ENCODE measurements around the gene LRRC75A. TPM values are rescaled to one million over a fixed set of nuclear protein-coding genes. Genes with fewer than 3 reads are reported as not detected.
A peak's percentile ranks its signal among the peaks of the same experiment; 100 is the strongest.

LRRC75A gene
- total RNA-seq, 2 experiments from 2014 or later: 0.69 to 0.79 TPM

DNA sequence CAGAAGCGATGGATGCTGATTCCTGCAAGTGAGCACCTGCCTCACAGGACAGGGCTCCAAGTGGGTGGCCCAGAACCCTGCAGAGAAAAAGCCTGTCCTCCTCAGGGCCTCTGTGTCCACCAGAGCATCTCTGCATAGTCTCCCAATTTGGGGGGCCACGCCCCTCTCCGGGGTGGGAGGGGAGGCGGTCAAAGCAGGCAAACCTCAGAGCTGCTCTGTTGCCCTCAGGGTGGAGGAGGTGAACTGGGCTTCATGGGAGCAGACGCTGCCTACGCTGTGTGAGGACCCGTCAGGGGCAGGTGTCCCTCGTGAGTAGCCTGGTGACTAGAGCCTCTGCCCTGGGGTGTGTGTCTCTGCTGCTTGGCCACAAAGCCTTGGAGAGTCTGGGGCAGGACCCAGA is 57.3 kb downstream of the LRRC75A start:
- no peaks in the 10 kb centered on the region for H3K9me3 Mint-ChIP-seq
- H3K27me3 Mint-ChIP-seq (ENCODE audit: low read depth): no peaks in the 10 kb centered on the region
- no peak for DNase-seq
- H3K4me1 Mint-ChIP-seq (ENCODE audit: low read depth): peaks cover 14% of the 10 kb centered on the region
- peaks cover 11% of the 10 kb centered on the region for H3K36me3 Mint-ChIP-seq (ENCODE audit: low read depth)
- no peak overlapping the region for H3K27ac Mint-ChIP-seq
- no peak overlapping the region for H3K4me3 Mint-ChIP-seq
- CTCF ChIA-PET: no interaction called here
- intact Hi-C loops (cut with micrococcal nuclease): loop anchor here (5.0 kb wide), 4 partner anchors 72 to 218 kb away; partner anchors contain the start of gene ZNF624

DNA sequence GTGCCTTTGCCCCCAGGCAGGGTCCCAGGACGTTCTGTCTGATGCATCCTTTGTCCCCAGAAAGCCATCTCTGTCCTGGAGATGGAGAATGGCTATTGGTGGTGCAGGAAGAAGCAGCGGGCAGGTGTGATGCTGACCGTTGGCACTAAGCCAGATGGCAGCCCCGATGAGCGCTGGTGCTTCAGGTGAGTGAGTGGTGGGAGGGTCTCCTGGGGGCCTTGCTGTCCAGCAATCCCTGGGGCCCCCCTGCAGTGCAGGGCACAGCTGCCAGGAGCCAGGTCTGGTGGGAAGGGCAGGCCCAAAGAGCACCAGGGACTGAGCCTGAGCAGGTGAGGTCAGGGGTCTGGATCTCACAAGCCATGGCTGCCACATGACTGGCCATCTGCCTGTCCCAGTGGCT is 58.5 kb downstream of the LRRC75A start:
- Mint-ChIP-seq H3K4me1 (ENCODE audit: low read depth) (peaks cover 14% of the 10 kb centered on the region), H3K4me3 (no peak overlapping the region), H3K27me3 (ENCODE audit: low read depth) (no peaks in the 10 kb centered on the region), H3K9me3 (no peaks in the 10 kb centered on the region), H3K27ac (no peak overlapping the region), H3K36me3 (ENCODE audit: low read depth) (peaks cover 3% of the 10 kb centered on the region)
- CTCF ChIA-PET: interaction anchor here (1.4 kb wide), 1 partner anchor 103 kb away, joined by 3 read pairs; no protein-coding TSS in a partner anchor
- no peak for DNase-seq
- intact Hi-C loops (cut with micrococcal nuclease): no loop called here

DNA sequence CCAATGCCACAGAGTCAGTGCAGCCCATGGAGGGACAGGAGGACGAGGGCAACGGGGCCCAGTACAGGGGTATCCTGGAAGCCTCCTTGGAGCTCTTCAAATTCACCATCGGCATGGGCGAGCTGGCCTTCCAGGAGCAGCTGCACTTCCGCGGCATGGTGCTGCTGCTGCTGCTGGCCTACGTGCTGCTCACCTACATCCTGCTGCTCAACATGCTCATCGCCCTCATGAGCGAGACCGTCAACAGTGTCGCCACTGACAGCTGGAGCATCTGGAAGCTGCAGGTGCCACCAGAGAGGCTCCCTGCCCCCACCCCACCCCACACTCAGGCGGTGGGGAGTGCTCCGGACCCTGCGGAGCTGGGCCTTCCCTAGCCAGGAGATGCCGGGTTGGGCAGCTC is 60.0 kb downstream of the LRRC75A start:
- CTCF ChIA-PET: interaction anchor here (0.8 to 1.4 kb wide), 3 partner anchors 16 to 68 kb away, joined by 3 to 4 read pairs (median 3); partner anchors contain the start of gene TRPV2
- intact Hi-C loops (cut with micrococcal nuclease): no loop called here
- H3K9me3 Mint-ChIP-seq: no peaks in the 10 kb centered on the region
- no peak overlapping the region for H3K27ac Mint-ChIP-seq
- H3K27me3 Mint-ChIP-seq (ENCODE audit: low read depth): no peaks in the 10 kb centered on the region
- H3K4me1 Mint-ChIP-seq (ENCODE audit: low read depth): peaks cover 5% of the 10 kb centered on the region
- H3K4me3 Mint-ChIP-seq: no peak overlapping the region
- H3K36me3 Mint-ChIP-seq (ENCODE audit: low read depth): peaks cover 3% of the 10 kb centered on the region
- DNase-seq: no peak

DNA sequence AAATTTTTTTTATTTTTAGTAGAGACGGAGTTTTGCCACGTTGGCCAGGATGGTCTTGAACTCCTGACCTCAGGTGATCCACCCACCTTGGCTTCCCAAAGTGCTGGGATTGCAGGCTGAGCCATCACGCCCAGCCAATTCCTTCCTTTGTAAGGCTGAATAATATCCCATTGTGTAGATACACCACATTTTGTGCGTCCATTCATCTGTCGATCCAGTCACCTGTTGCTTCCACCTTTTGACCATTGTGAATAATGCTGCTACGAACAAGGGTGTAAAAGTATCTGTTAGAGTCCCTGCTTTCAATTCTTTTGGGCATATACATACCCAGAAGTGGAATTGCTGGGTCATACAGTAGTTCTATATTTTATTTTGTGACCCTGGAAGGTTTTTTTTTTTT is 61.3 kb downstream of the LRRC75A start:
- intact Hi-C loops (cut with micrococcal nuclease): no loop called here
- peaks cover 4% of the 10 kb centered on the region for H3K36me3 Mint-ChIP-seq (ENCODE audit: low read depth)
- no peak overlapping the region for H3K27ac Mint-ChIP-seq
- DNase-seq: no peak
- H3K9me3 Mint-ChIP-seq: no peaks in the 10 kb centered on the region
- no peak overlapping the region for H3K4me3 Mint-ChIP-seq
- CTCF ChIA-PET: interaction anchor here (3.0 to 3.8 kb wide), 2 partner anchors 8 to 11 kb away, joined by 13 to 17 read pairs; no protein-coding TSS in a partner anchor
- no peaks in the 10 kb centered on the region for H3K27me3 Mint-ChIP-seq (ENCODE audit: low read depth)
- H3K4me1 Mint-ChIP-seq (ENCODE audit: low read depth): peaks cover 4% of the 10 kb centered on the region

DNA sequence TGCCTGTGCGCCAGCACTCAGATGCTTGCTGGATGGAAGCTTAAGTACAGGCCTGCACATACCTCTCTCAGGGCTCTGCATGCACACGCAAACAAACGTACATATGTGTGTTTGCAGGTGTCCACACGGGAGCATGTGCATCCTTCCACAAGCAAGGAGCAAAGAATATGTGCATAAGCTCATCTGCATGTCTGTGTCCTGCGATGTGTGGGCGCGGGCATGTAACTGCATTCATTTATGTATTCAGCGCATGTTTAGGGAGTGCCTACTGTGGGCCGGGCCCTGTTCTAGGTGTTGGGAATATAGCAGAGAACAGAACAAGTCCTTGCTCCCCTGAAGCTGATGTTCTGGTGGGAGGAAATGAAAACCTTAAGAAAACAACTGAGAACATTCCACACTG is 62.9 kb downstream of the LRRC75A start:
- Mint-ChIP-seq H3K27ac (peak overlapping the region; percentile 58), H3K4me3 (no peak overlapping the region), H3K27me3 (ENCODE audit: low read depth) (no peaks in the 10 kb centered on the region), H3K9me3 (no peaks in the 10 kb centered on the region), H3K36me3 (ENCODE audit: low read depth) (peaks cover 4% of the 10 kb centered on the region), H3K4me1 (ENCODE audit: low read depth) (peaks cover 2% of the 10 kb centered on the region)
- no peak for DNase-seq
- intact Hi-C loops (cut with micrococcal nuclease): no loop called here
- CTCF ChIA-PET: interaction anchor here (0.6 to 3.8 kb wide), 5 partner anchors 9 to 92 kb away, joined by 3 to 17 read pairs (median 12); no protein-coding TSS in a partner anchor

DNA sequence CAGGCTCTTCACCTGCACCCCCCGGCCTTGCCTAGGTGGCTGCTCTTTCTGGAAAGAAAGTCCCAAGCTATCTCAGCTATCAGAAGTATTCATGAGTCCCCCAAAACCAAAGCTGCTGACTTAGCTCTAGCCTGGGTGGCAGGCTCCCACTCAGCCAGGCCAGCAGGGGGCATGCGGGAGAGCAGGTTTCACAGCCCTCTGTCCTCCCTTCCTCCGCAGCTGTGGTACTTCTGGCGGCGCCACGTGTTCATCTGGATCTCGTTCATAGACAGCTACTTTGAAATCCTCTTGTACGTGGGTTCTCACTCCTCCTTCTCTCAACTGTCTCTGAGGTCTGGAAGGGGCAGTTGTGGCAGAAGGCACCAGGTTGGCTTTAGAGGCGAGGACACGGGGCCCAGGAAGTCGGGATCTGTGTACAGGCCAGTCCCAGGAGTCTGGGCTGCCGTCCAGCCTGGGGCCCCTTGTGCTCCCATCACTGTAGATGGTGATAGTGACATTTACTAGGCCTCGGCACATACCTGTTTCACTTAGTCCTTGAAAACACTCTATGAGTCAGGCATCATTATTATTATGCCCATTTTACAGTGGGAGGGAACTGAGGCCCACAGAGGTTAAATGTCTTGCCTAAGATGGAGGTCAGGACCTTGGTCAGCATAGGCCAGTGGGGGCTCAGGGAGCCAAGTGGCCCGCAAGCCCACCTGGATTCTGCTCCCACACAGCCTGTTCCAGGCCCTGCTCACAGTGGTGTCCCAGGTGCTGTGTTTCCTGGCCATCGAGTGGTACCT is 63.7 kb downstream of the LRRC75A start:
- intact Hi-C loops (cut with micrococcal nuclease): no loop called here
- peak; percentile 64 for DNase-seq
- no peaks in the 10 kb centered on the region for H3K27me3 Mint-ChIP-seq (ENCODE audit: low read depth)
- no peaks in the 10 kb centered on the region for H3K9me3 Mint-ChIP-seq
- H3K36me3 Mint-ChIP-seq (ENCODE audit: low read depth): peaks cover 4% of the 10 kb centered on the region
- H3K27ac Mint-ChIP-seq: no peak overlapping the region
- no peak overlapping the region for H3K4me3 Mint-ChIP-seq
- CTCF ChIA-PET: interaction anchor here (0.6 to 3.8 kb wide), 9 partner anchors 9 to 95 kb away, joined by 3 to 17 read pairs (median 6); partner anchors contain the start of gene TRPV2
- peaks cover 2% of the 10 kb centered on the region for H3K4me1 Mint-ChIP-seq (ENCODE audit: low read depth)

DNA sequence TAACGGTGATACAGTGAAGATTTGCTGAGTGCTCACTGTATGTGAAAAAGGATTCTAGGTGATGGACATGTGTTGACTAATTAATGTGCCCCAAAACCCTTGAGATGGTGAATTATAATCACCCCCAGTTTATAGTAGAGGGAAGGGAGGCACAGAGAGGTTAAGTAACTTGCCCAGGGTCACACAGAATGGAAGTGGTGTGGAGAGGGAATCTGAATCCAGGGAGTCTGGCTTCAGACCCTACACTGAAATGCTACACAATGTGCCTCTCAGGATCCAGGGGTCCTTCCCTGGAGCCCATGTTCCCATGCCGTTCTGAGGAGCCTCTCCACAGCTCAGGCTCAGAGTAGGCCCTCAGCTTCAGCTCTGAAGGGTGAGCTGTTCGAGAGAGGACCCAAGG is 65.0 kb downstream of the LRRC75A start:
- no peaks in the 10 kb centered on the region for H3K9me3 Mint-ChIP-seq
- no peaks in the 10 kb centered on the region for H3K27me3 Mint-ChIP-seq (ENCODE audit: low read depth)
- peaks cover 8% of the 10 kb centered on the region for H3K36me3 Mint-ChIP-seq (ENCODE audit: low read depth)
- no peak overlapping the region for H3K4me3 Mint-ChIP-seq
- H3K27ac Mint-ChIP-seq: no peak overlapping the region
- CTCF ChIA-PET: interaction anchor here (1.1 to 3.8 kb wide), 5 partner anchors 9 to 95 kb away, joined by 3 to 17 read pairs (median 8); partner anchors contain the start of gene TRPV2
- intact Hi-C loops (cut with micrococcal nuclease): no loop called here
- H3K4me1 Mint-ChIP-seq (ENCODE audit: low read depth): peaks cover 2% of the 10 kb centered on the region
- DNase-seq: no peak

DNA sequence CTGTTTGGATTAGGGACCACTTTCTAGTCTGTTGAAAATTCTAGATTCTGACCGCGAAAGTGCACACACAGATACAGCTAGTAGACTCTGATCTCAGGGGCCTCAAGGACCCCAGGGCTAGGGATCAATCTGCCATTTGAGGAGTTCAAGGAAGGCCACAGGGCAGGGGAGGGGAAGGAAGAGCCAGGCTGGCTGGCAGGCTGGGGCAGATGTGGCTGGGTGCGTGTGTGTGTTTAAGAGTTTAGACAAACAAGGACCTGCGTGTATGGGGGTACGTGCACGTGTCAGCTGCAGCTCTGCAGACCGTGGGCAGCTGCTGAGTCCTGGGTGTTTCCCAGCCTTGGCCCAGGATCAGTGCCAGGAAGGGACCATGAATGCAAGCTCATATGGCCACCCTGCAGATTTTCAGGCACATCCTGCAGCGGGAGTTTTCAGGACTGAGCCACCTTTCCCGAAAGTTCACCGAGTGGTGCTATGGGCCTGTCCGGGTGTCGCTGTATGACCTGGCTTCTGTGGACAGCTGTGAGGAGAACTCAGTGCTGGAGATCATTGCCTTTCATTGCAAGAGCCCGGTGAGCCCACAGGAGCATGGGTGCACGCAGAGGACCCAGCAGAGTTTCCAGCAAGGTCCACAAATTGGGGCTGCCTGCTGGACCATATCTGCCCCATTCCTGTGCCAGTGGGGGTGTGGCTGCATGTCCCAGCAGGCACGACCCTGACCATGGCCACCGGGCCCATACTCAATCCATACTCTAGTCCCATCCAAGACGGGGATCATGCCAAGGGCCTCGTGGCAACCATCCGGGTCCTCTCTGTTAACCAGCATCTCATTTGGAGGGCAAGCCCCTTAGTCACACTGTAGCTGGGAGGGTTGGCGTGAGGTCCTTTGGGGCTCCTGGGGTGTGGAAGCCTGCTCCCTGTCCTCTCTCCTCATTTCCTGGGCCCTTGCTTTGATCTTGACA is 66.0 kb downstream of the LRRC75A start:
- no peaks in the 10 kb centered on the region for H3K27me3 Mint-ChIP-seq (ENCODE audit: low read depth)
- CTCF ChIA-PET: interaction anchor here (0.7 kb wide), 1 partner anchor 63 kb away, joined by 3 read pairs; no protein-coding TSS in a partner anchor
- peaks cover 8% of the 10 kb centered on the region for H3K36me3 Mint-ChIP-seq (ENCODE audit: low read depth)
- intact Hi-C loops (cut with micrococcal nuclease): no loop called here
- H3K9me3 Mint-ChIP-seq: no peaks in the 10 kb centered on the region
- H3K4me1 Mint-ChIP-seq (ENCODE audit: low read depth): peaks cover 2% of the 10 kb centered on the region
- H3K27ac Mint-ChIP-seq: no peak overlapping the region
- no peak for DNase-seq
- no peak overlapping the region for H3K4me3 Mint-ChIP-seq

DNA sequence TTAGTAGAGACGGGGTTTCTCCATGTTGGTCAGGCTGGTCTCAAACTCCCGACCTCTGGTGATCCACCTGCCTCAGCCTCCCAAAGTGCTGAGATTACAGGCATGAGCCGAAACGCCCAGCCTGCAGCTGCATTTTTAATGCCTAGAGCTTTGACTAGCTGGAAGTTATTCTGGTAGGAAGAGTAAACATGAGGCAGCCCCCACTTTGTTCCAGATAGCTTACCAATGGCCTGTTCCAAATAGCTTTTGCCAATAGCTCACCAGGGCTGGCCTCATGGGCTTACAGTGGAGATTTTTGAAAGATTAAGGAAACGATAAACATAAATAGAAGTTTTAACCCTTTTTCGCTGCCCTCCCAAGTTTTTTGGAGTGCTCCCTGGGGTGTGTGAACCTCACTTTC is 66.8 kb downstream of the LRRC75A start:
- no peak for DNase-seq
- intact Hi-C loops (cut with micrococcal nuclease): no loop called here
- CTCF ChIA-PET: interaction anchor here (0.7 kb wide), 1 partner anchor 62 kb away, joined by 3 read pairs; no protein-coding TSS in a partner anchor
- no peaks in the 10 kb centered on the region for H3K27me3 Mint-ChIP-seq (ENCODE audit: low read depth)
- no peak overlapping the region for H3K27ac Mint-ChIP-seq
- peaks cover 8% of the 10 kb centered on the region for H3K4me1 Mint-ChIP-seq (ENCODE audit: low read depth)
- no peak overlapping the region for H3K4me3 Mint-ChIP-seq
- H3K36me3 Mint-ChIP-seq (ENCODE audit: low read depth): peaks cover 12% of the 10 kb centered on the region
- H3K9me3 Mint-ChIP-seq: no peaks in the 10 kb centered on the region

DNA sequence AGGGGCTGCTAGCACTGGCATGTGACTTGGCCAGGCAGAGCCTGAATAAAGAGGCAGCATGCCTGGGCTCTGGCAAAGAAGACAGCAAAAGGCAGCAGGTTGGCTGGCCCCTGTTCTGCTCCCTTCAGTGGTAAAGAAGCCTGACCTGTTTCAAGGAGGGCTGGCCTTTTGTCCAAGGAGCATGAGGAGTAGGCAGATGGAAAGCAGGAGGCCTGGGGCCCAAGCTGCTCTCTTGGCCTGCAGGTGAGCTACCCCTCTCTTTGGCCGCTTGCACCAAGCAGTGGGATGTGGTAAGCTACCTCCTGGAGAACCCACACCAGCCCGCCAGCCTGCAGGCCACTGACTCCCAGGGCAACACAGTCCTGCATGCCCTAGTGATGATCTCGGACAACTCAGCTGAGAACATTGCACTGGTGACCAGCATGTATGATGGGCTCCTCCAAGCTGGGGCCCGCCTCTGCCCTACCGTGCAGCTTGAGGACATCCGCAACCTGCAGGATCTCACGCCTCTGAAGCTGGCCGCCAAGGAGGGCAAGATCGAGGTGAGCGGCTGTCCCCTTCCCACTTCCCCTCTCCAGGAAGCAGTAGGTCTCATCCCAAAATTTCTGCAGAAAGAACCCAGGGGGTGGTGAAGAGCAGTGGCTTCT is 68.6 kb downstream of the LRRC75A start:
- Mint-ChIP-seq H3K9me3 (no peaks in the 10 kb centered on the region), H3K27ac (no peak overlapping the region), H3K4me1 (ENCODE audit: low read depth) (peaks cover 26% of the 10 kb centered on the region), H3K36me3 (ENCODE audit: low read depth) (peaks cover 11% of the 10 kb centered on the region), H3K4me3 (no peak overlapping the region), H3K27me3 (ENCODE audit: low read depth) (no peaks in the 10 kb centered on the region)
- CTCF ChIA-PET: interaction anchor here (0.8 to 1.0 kb wide), 2 partner anchors 8 to 15 kb away, joined by 3 read pairs; no protein-coding TSS in a partner anchor
- DNase-seq: no peak
- intact Hi-C loops (cut with micrococcal nuclease): no loop called here

DNA sequence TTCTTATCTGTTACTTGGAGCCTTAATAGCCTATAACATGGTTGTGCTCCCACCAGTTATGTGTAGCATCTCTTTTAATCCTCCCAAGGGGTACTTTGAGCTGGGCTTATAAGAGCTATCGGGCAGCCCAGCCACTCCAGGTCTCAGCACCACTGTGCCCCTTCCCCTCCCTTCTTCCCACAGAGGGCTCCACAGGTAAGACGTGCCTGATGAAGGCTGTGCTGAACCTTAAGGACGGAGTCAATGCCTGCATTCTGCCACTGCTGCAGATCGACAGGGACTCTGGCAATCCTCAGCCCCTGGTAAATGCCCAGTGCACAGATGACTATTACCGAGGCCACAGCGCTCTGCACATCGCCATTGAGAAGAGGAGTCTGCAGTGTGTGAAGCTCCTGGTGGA is 69.6 kb downstream of the LRRC75A start:
- DNase-seq: no peak
- CTCF ChIA-PET: no interaction called here
- Mint-ChIP-seq H3K9me3 (no peaks in the 10 kb centered on the region), H3K36me3 (ENCODE audit: low read depth) (peaks cover 16% of the 10 kb centered on the region), H3K4me3 (no peak overlapping the region), H3K27ac (peak overlapping the region; percentile 30), H3K4me1 (ENCODE audit: low read depth) (peaks cover 33% of the 10 kb centered on the region), H3K27me3 (ENCODE audit: low read depth) (no peaks in the 10 kb centered on the region)
- intact Hi-C loops (cut with micrococcal nuclease): no loop called here

All from activated naive CD4-positive, alpha-beta T cell treated with anti-CD3 and anti-CD28 coated beads for 36 hours (primary cell).